HG03571 (cell line): Measurements from ENCODE around the gene KRT2.

Source experiments
- ATAC-seq: cut with Tn5 transposase; IDR thresholded peaks from one replicate; pipeline ENCODE4 v1.9.1; 2021; ENCODE audit not compliant: unreplicated experiment

KRT2 gene

GRCh38 chr12:52667509-52667908 lies 15.5 kb upstream of the KRT2 start:
- no peak for ATAC-seq

GRCh38 chr12:52666471-52666870 lies 14.5 kb upstream of the KRT2 start:
- ATAC-seq, result no peak

GRCh38 chr12:52663420-52663819 lies 11.4 kb upstream of the KRT2 start:
- ATAC-seq, result no peak

- ATAC-seq, result no peak
Measured at GRCh38 chr12:52662918-52663229, 10.9 kb upstream of the KRT2 start.

GRCh38 chr12:52662093-52662917 lies 10.3 kb upstream of the KRT2 start:
- ATAC-seq, result no peak

- ATAC-seq, result no peak
Measured at GRCh38 chr12:52661668-52662067, 9.7 kb upstream of the KRT2 start.

- no peak for ATAC-seq
Measured at GRCh38 chr12:52660934-52661499, 9.0 kb upstream of the KRT2 start.

- ATAC-seq, result no peak
Measured at GRCh38 chr12:52659951-52660350, 7.9 kb upstream of the KRT2 start.

GRCh38 chr12:52659395-52659794 lies 7.4 kb upstream of the KRT2 start:
- no peak for ATAC-seq

GRCh38 chr12:52658196-52658595 lies 6.2 kb upstream of the KRT2 start:
- no peak for ATAC-seq

GRCh38 chr12:52657250-52657902 lies 5.4 kb upstream of the KRT2 start:
- no peak for ATAC-seq

GRCh38 chr12:52656616-52657015 lies 4.6 kb upstream of the KRT2 start:
- no peak for ATAC-seq

GRCh38 chr12:52655720-52656124 lies 3.7 kb upstream of the KRT2 start:
- ATAC-seq, result no peak

GRCh38 chr12:52655251-52655650 lies 3.2 kb upstream of the KRT2 start:
- ATAC-seq, result no peak

- ATAC-seq, result no peak
Measured at GRCh38 chr12:52650520-52651081, 1.4 kb downstream of the KRT2 start.

- no peak for ATAC-seq
Measured at GRCh38 chr12:52649066-52649465, 2.9 kb downstream of the KRT2 start.

- no peak for ATAC-seq
Measured at GRCh38 chr12:52648012-52648550, 3.9 kb downstream of the KRT2 start.

- ATAC-seq, result no peak
Measured at GRCh38 chr12:52647601-52648000, 4.4 kb downstream of the KRT2 start.

GRCh38 chr12:52646613-52647012 lies 5.4 kb downstream of the KRT2 start:
- ATAC-seq, result no peak

- no peak for ATAC-seq
Measured at GRCh38 chr12:52645982-52646381, 6.0 kb downstream of the KRT2 start.

- ATAC-seq, result no peak
Measured at GRCh38 chr12:52645120-52645761, 6.8 kb downstream of the KRT2 start.
